GM19452 (cell line): ENCODE measurements around the gene SMIM21.

Experiments
- ATAC-seq: cut with Tn5 transposase; IDR thresholded peaks from one replicate; pipeline ENCODE4 v1.9.1; 2021; ENCODE audit not compliant: unreplicated experiment

SMIM21 gene

GRCh38 chr18:75378376-75379315, 48.9 kb downstream of the SMIM21 start:
- no peak for ATAC-seq

GRCh38 chr18:75377926-75378325, 49.6 kb downstream of the SMIM21 start:
- ATAC-seq = no peak

- no peak for ATAC-seq
Measured at GRCh38 chr18:75377258-75377657, 50.2 kb downstream of the SMIM21 start.

- ATAC-seq = no peak
Measured at GRCh38 chr18:75376004-75376403, 51.5 kb downstream of the SMIM21 start.

- no peak for ATAC-seq
Measured at GRCh38 chr18:75375341-75375740, 52.2 kb downstream of the SMIM21 start.

GRCh38 chr18:75374466-75374865, 53.0 kb downstream of the SMIM21 start:
- ATAC-seq = no peak

- ATAC-seq = no peak
Measured at GRCh38 chr18:75369026-75369721, 58.3 kb downstream of the SMIM21 start.

- ATAC-seq = no peak
Measured at GRCh38 chr18:75365837-75366236, 61.7 kb downstream of the SMIM21 start.

- no peak for ATAC-seq
Measured at GRCh38 chr18:75365254-75365629, 62.3 kb downstream of the SMIM21 start.

GRCh38 chr18:75364512-75365253, 62.8 kb downstream of the SMIM21 start:
- no peak for ATAC-seq

- no peak for ATAC-seq
Measured at GRCh38 chr18:75363446-75364225, 63.9 kb downstream of the SMIM21 start.

- no peak for ATAC-seq
Measured at GRCh38 chr18:75362435-75362834, 65.1 kb downstream of the SMIM21 start.

GRCh38 chr18:75360941-75361340, 66.6 kb downstream of the SMIM21 start:
- ATAC-seq = no peak

GRCh38 chr18:75360215-75360614, 67.3 kb downstream of the SMIM21 start:
- no peak for ATAC-seq
